ENCODE measurements around the gene PDZD11.
"Not testable (repeated sequence)": the region's sequence is repeated elsewhere in the genome, so short reads cannot be mapped to it uniquely, and the experiment has no call there.

PDZD11 gene, protein sequence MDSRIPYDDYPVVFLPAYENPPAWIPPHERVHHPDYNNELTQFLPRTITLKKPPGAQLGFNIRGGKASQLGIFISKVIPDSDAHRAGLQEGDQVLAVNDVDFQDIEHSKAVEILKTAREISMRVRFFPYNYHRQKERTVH

DNA sequence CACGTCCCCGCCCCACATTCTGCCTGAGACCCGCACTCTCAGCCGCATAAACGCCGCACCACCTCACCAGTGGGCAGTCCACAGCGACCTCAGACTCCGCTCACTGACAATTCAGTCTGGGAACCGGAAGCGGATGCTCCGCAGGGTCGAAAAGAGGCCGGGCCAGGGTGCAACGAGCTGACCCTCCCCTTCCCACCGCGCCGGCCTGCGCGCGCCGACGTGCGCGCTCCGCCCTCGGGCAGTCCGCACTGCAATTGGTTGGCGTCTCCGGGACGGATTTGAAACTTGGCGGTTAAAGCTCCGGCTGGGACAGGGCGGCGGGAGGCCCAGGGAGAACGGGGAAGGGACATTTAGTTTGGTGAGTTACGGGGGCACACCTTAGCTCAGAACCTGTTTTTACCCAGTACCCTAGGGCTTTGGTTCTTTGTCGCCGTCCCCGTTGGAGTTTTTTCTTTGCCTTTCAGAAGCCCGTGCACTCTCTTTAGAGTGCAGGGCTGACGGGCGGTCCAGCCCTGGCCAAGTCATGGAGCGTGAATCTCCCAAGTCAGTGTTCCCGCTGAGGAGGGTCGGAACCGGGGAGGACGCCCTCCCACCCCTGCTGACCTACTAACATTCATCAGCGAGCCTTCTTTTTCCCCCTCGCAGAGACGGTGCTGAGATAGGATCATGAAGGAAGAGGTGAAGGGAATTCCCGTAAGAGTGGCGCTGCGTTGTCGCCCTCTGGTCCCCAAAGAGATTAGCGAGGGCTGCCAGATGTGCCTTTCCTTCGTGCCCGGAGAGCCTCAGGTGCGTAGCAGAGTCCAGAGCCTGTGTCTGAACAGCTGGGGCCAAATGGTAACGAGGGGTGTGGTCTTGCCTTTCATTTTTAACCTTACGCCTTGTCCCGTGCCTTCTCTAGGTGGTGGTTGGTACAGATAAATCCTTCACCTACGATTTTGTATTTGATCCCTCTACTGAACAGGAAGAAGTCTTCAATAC, at the start of gene PDZD11, which contains the start of gene KIF4A:
PDZD11 (minus strand) TSS at position 135 of the 978 bp plus-strand sequence. CDS start 586 bp downstream, outside the sequence.
KIF4A (plus strand) TSS at position 312 of the 978 bp plus-strand sequence; CDS start at position 667, 355 bp downstream.
- peak; percentile 79 for DNase-seq

DNA sequence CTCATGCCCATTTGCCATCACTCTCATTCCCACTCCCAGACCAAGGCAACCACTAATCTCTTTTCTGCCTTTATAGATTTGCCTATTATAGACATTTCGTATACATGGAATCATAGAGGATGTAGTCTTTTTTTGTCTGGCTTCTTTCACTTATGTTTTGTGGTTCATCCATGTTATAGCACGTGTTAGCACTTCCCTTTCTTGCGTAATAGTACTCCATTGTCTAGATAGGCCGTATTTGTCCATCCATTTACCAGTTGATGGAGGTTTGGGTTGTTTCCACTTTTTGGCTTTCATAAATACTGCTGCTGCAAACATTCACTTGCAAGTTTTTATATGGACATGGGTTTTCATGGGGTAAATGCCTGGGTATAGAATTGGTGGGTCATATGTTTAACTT, 48.6 kb upstream of the PDZD11 start:
- peak; percentile 89 for DNase-seq

DNA sequence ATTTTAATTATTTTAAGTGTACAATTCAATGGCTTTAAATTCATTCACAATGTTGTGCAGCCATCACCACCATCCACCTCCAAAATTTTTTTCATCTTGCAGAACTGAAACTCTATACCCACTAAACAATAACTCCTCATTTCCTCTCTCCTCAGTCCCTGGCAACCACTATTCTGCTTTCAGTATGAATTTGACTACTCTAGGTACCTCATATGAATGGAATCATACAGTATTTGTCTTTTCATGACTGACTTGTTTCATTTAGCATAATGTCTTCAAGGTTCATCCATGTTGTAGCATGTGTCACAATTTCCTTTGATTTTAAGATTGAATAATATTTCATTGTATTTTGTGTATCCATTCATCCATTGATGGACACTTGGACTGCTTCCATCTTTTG, 47.0 kb upstream of the PDZD11 start:
- peak; percentile 70 for DNase-seq

DNA sequence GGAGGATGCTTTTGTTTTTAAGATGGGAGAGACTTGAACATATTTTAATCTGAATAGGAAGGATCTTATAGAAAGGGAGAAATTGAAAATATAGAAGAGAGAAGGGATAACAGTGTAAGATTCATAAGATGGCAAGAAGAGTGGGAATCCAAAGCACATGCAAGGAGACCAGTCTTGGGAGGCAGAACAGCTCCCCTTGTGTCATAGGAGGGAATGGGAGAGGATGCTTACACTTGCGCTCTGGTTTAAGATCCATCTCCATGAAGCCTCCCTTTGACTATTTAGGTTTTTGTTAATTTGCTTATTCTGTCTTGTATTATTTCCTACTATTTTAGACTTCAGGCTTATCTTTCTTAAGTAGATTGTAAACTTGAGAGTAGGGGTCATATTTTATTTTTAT, 42.9 kb upstream of the PDZD11 start:
- no peak for DNase-seq

DNA sequence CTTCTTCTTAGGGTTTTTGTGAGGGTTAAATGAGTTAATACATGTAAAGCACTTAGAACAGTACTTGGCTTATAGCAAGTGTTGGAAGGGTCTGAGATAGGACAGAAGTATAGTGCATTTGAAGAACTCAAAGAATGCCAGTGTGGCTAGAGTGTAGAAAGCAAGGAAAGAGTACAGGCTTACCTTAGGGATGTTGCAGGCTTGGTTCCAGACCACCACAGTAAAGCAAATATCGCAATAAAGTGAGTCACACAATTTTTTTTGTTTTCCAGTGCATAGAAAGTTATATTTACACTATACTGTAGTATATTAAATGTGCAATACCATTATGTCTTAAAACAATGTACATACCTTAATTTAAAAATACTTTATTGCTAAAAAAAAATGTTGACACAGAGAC, 41.4 kb upstream of the PDZD11 start:
- DNase-seq, result no peak

DNA sequence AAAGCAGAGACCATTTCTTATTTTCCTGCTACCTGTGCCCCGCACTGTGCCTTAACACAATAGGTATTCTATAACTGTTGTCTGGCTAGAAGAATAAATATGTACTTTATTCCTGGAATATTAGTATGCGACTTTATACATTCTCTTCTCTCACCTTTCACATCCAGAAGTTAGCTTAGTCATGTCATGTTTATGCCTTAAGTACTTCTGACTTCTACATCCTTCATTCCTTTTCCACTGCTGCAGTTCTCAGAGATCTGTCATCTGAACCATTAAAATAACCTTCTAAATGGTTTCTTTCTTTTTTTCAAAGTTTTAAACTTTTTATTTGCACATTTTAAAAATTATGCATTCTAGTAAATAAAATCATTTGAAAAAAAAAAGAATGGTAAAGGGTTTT, 34.6 kb upstream of the PDZD11 start:
- no peak for DNase-seq

DNA sequence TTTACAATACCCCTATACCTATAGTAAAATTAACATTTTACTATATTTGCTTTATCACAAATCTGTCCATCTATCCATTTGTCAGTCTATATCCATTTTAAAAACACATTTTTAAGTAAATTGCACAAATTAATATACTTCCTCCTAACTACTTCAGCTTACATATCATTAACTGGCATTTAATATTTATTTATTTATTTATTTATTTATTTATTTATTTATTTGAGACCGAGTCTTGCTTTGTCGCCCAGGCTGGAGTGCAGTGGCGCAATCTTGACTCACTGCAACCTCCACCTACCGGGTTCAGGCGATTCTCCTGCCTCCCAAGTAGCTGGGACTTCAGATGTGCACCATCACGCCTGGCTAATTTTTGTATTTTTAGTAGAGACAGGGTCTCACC, 33.9 kb upstream of the PDZD11 start:
- not testable (repeated sequence) for DNase-seq

DNA sequence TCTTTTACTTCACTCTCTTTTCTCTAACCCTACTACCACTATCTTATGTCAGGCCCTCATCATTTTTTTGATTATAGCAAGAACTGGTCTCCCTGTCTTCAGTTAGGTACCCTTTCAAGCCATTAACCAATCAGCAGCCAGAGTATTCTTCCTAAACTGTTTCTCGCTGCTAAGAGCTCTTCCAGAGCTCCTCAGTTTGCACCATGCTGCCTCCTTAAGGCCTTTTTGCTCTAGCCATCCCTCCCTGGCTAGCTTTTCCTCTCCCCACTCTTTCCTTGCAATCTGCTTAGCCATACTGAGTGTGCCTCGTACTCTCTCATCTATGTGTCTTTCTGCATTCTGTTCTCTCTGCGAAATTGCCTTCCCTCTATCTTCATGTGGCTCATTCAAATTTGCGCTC, 33.1 kb upstream of the PDZD11 start:
- DNase-seq, result no peak

DNA sequence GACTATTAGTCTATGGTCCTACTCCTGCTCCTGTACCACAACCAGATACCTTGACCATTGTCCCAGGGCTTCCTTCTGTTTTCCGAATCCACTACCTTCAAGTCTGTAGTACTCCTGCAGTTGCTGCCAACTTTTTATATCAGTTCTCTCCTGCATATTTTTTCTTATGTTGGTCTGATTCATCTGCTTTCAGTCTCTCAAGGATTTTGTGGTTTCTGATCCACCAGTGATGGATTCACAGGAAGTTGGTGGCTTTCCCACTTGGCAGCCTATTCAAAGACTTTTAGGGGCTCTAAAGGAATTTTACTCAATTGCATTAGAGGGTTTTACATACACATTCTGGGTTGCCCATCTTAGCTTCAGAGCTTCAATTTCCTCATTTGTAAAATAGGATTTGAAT, 23.8 kb upstream of the PDZD11 start:
- DNase-seq, result no peak

DNA sequence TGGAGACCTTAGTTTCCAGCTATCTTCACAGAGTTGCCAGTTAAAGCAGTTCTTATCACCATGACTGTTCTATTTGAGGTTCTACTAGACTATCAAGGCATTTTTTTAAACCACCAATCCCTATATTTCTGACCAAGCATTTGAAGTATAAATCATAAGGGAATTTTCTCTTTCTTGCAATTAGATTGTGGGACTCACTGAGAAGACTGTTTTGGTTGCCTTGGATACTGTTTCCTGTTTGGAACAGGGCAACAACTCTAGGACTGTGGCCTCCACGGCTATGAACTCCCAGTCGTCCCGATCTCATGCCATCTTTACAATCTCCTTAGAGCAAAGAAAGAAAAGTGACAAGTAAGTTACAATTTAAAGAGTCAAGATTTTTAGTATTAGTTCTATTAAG, 12.0 kb upstream of the PDZD11 start:
- no peak for DNase-seq

DNA sequence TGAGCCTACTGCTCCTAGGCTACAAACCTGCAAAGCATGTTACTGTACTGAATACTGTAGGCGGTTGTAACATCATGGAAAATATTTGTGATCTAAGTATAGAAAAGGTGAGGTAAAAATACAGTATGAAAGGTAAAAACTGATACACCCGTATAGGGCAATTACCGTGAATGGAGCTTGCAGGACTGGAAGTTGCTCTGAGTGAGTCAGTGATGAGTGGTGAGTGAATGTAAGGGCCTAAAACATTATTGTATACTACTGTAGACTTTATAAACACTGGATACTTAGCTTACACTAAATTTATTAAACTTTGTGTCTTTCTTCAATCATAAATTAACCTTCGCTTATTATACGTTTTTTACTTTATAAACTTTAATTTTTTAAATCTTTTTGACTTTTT, 3.9 kb upstream of the PDZD11 start:
- no peak for DNase-seq

DNA sequence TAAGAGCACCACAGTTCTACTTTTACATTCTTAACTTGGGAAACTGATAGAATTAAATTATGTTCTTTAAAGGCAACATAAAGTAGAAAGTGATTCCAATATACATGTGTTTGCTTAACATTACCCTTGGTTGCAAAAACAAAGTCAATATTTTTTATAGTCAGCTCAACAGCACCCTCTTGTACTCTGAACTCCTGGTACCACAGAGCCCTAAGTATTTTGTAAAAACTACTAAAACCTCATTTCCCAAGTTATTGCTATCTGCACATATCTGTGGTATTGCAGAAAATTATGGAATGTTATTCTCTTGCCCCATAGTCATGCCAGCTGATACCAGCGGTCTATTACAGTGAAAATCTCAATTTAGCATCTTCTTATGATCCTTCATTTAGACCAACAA, 3.1 kb upstream of the PDZD11 start:
- DNase-seq, result no peak

DNA sequence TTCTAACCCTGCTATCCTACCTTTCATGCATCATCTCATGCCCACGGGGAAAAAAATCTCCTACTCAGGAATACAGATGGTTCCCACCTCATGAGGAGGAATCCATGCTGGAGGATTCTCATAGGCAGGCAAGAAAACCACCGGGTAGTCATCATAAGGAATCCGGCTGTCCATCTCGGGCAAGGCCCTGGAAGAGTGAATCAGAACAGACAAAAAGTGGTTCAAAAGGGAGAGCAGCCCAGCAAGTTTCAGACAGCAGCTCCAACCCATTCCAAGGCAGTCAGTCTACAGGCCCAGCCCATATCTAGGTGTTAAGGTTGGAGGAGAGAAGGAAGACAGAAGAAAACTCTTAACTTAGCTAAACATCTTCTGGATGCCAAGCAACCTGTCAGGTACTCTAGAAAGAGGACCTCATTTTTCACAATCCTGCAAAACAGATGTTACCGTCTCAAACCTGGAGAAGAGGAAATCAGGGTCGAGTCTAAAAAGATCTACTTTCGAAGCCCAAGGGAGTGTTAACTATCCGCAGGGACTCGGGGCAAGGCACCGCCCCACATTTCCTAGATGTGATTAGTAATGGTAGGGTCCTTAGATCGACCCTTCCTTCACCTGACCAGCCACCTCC, 447 bp downstream of the PDZD11 start:
- DNase-seq, result no peak

DNA sequence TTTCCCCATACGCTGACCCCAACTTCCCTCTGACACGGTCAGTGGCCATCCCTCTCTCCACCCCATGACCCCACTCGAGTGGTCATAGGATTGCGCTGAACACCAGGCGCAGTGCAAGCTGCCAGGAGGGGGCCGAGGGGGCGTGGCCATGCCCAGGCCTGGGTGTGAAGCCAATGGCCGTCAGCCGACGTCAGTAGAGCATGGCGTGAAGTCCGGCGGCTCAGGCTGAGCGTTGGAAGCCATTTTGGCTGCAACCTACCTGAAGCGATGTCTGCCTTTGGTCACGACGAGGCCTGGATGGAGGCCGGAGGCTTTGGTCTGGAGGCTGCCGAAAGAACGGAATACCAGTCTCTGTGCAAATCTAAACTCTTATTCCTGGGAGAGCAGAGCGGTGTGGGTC, 7.8 kb downstream of the PDZD11 start, which contains the start of gene RAB41:
RAB41 (plus strand) TSS at position 222 of the 400 bp plus-strand sequence; CDS start at position 268, 46 bp downstream.
- no peak for DNase-seq

DNA sequence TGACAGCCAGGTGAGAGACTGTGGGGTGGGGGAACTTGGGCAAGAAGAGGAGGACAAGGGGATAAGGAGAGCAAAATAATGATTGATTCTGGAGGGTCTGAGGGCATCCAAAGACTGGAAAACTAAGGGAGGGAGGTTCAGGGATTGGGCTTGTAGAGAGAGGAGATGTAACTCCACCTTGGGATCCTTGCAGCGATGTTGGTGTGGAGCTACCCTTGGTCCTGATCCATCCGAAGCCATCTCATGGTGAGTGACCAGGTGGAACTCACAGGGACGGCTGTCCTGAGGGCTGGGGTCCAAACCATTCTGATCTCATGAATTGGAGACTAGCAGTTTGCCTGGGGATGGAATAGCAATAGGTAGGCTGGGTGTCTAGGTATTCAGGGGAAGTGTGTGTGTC, 9.2 kb downstream of the PDZD11 start:
- DNase-seq, result no peak

DNA sequence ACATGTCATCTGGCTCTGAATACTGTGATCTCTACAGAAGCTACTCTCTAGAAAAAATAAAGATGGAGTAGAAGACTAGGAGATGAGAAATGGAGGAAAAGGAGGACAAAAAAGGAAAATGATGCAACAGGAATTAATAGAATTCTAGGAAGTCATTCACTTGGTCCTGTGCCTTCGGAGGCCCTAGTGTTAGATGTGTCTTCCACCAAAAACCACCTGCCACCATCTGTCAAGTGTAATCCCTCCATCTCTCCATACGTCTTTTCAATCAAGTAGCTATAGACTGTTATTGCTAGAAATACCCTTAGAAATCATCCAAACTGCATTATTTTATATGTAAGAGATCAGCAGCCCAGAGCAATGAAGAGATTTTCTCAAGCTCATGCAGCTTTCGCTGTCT, 10.6 kb downstream of the PDZD11 start:
- DNase-seq, result no peak

DNA sequence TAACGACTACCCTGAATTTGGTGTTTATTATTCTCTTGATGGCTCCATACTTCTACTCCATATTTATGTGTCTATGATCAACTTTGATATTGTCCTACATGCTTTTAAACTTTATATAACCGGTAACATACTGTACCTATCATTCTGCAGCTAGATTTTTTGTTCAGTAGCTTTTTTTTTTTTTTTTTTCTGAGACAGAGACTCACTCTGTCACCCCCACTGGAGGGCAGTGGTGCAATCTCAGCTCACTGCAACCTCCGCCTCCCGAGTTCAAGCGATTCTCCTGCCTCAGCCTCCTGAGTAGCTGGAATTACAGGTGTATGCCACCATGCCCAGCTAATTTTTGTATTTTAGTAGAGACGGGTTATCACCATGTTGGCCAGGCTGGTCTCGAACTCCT, 15.7 kb downstream of the PDZD11 start:
- DNase-seq, result not testable (repeated sequence)

DNA sequence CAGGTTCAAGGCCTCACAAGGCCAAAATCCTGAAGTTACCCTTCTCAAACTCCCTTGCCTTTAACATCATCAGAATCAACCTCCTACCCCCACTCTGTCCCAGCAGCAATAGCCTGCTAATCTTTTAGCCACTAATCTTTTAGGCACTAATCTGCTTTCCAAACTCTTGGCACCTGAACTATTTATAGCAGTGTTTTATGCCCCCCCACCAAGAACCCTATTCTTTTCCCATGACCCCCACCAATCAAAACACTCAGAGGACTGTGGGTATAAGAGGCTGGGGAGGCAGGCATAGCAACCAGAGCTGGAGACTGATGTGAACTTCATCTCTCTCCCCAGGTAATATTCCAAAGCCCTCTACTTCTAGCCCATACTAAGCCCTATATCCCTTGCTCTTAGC, 21.7 kb downstream of the PDZD11 start, which contains the start of gene ARR3:
ARR3 (plus strand) TSS at position 301 of the 400 bp plus-strand sequence. CDS start 1,052 bp downstream, outside the sequence.
- DNase-seq, result no peak

DNA sequence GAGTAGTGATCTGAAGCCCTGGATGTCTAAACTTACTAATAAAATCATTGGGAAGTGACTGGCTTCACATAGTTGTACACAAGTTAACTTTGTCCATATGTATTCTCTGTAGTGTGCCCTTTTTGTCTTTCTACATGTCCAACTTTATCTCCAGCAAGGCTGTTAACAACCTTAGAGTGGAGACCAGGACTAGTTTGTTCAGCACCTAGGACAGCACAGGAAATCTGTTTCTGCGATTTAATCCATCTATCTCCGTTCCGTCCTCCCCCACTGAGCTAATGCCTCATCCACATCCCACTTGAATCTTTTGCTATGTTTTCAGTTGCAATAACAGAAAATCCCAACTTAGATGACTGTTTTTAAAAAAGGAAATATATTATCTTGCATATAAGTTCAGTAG, 24.9 kb downstream of the PDZD11 start:
- DNase-seq, result no peak

DNA sequence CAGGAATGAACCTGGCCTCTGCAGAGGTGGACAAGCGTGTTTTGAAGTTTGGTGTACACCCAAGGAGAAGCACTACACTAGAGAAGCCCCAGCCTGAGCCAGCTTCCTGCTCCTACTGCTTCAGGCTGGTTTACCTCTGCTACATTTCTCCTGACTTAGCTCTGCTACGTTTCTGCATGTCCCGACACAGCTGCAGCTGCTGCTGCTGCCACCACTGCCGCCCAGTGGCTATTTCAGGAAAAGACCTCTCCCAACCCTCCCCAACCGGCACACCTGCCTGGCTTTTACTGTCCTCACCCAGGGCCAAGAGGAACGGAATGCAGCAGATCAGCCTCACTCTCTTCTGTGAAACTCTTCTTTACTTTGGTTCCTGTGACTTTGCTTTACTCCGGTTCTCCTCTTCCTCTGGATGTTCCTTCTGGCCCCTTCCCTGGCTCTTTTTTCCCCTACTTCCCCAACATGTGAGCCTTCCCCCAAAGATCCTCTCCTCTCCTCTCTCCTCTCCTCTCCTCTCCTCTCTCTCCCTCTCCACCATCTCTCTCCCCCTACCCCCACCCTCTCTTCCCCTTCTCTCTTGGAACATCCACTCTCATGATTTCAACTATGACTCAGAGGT, 26.7 kb downstream of the PDZD11 start:
- no peak for DNase-seq

DNA sequence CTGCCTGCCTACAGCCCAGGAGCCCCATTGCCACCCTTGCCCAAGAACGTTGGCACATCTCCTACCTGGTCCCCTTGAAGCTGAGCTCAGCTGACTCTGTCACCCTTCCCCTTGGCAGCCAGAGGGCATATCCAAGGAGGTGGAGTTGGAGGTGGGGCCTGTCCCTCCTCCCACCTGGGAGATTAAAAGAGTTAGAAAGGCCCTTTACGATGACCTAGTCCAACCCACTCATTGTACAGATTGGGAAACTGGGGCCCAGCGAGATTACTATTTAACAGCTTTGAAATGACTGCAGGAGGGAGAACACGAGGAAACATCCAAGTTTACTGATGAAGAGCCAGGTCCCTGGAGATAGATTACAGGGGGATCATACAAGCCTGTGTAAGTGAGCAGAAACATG, 29.6 kb downstream of the PDZD11 start, which contains the start of gene P2RY4:
P2RY4 (minus strand) TSS at position 101 of the 400 bp plus-strand sequence. CDS start 580 bp downstream, outside the sequence.
- no peak for DNase-seq

DNA sequence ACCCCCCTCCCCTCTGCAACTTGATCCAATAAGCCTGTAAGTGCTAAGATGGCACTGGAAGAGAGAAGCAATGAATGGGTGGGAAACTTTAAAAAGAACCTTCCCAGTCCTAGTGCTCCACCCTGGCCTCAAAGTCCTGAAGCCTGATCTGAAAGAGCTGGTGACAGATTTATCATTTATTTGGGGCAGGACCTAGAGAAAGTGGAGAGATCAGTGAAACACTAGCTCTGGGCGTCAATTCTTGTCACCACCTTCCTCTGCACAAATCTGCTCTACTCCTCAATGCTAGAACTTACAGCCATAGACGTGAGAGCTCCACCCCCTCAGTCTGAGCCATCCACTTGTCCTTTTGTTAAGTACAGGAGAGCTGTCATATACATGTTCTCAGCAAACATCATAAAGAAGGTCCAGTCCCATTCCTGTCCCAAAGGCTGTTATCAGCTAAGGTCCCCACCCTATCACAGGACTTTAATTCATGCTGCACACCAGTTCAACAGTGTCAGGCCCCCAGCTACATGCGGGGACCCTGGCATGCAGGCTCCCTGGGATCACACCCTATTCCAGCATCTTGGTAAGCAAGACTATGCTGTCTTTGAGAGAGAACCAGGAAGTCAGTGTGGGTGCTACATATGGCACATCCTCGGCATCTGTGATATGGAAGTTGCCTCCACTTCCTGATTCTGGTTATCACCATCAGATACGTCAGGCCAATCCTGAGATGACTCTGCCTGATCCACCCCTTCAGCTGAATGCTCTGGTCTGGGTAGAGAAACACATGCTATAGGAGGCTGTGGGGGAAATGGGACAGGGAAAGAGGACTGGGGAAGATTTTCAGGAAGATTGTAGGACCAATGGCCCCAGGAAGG, 32.1 kb downstream of the PDZD11 start:
- DNase-seq, result no peak
